Measurements from ENCODE around the gene KLHL22. TPM values are rescaled to one million over a fixed set of nuclear protein-coding genes. Genes with fewer than 3 reads are reported as not detected.
"Not testable (repeated sequence)": the region's sequence is repeated elsewhere in the genome, so short reads cannot be mapped to it uniquely, and the experiment has no call there.

KLHL22 gene
- total and polyA plus RNA-seq, 4 donors: 2.0 to 20.3 (median 8.7) TPM

DNA sequence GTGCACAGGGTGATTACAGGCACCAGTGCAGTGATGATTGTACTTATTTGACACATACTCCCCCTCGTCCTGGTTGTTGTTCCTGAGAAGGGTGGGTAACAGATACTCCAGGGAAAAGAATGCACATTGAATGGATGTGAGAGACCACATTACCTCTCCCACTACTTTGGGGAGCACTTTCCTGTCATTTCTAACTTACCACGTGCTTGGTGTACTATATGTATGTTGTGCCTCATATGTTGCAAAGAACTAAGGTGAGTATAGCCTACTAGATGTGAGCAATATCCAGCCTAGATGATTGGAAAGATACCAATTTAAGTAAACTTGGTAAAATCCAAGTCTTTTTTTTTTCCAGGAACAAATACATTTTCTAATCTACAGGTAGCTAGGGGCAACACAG lies 43.7 kb downstream of the KLHL22 start:
- Histone ChIP-seq H3K27me3 (ENCODE audit: control insufficient read depth in 4 of 4, insufficient read depth in 4 of 4, low read length in 3 of 4) (no peaks in the 10 kb centered on the region), H3K27ac (ENCODE audit: low read depth in 1 of 2, low read length in 2 of 2) (no peak overlapping the region), H3K9ac (ENCODE audit: low read depth in 1 of 2, low read length in 2 of 2) (no peak overlapping the region), H3K4me1 (ENCODE audit: control insufficient read depth in 4 of 4, insufficient read depth in 4 of 4, low read length in 3 of 4) (no peaks in the 10 kb centered on the region), H3K4me3 (ENCODE audit: low read depth in 1 of 3, low read length in 3 of 3) (no peak overlapping the region), H3K9me3 (ENCODE audit: control insufficient read depth in 4 of 4, low read length in 3 of 4) (no peaks in the 10 kb centered on the region), H3K36me3 (ENCODE audit: control insufficient read depth in 4 of 4, insufficient read depth in 3 of 4, low read depth in 1 of 4, low read length in 3 of 4) (peaks cover 0 to 2% (median 0%) of the 10 kb centered on the region in 4 donors)
- TF ChIP-seq, protein P1, sequence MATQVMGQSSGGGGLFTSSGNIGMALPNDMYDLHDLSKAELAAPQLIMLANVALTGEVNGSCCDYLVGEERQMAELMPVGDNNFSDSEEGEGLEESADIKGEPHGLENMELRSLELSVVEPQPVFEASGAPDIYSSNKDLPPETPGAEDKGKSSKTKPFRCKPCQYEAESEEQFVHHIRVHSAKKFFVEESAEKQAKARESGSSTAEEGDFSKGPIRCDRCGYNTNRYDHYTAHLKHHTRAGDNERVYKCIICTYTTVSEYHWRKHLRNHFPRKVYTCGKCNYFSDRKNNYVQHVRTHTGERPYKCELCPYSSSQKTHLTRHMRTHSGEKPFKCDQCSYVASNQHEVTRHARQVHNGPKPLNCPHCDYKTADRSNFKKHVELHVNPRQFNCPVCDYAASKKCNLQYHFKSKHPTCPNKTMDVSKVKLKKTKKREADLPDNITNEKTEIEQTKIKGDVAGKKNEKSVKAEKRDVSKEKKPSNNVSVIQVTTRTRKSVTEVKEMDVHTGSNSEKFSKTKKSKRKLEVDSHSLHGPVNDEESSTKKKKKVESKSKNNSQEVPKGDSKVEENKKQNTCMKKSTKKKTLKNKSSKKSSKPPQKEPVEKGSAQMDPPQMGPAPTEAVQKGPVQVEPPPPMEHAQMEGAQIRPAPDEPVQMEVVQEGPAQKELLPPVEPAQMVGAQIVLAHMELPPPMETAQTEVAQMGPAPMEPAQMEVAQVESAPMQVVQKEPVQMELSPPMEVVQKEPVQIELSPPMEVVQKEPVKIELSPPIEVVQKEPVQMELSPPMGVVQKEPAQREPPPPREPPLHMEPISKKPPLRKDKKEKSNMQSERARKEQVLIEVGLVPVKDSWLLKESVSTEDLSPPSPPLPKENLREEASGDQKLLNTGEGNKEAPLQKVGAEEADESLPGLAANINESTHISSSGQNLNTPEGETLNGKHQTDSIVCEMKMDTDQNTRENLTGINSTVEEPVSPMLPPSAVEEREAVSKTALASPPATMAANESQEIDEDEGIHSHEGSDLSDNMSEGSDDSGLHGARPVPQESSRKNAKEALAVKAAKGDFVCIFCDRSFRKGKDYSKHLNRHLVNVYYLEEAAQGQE (IDR thresholded peaks at IDR 0.05): no peak
- TF ChIP-seq, protein P2, sequence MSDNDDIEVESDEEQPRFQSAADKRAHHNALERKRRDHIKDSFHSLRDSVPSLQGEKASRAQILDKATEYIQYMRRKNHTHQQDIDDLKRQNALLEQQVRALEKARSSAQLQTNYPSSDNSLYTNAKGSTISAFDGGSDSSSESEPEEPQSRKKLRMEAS (IDR thresholded peaks at IDR 0.05): no peak
- TF ChIP-seq HNF4A (conservative IDR thresholded peaks at IDR 0.05) (no peak), NR2F2 (IDR thresholded peaks at IDR 0.05) (no peak)
- WGBS: 91% methylated on average over 2 of the region's 2 CpGs
- no peak for DNase-seq (ENCODE audit: low spot score)

DNA sequence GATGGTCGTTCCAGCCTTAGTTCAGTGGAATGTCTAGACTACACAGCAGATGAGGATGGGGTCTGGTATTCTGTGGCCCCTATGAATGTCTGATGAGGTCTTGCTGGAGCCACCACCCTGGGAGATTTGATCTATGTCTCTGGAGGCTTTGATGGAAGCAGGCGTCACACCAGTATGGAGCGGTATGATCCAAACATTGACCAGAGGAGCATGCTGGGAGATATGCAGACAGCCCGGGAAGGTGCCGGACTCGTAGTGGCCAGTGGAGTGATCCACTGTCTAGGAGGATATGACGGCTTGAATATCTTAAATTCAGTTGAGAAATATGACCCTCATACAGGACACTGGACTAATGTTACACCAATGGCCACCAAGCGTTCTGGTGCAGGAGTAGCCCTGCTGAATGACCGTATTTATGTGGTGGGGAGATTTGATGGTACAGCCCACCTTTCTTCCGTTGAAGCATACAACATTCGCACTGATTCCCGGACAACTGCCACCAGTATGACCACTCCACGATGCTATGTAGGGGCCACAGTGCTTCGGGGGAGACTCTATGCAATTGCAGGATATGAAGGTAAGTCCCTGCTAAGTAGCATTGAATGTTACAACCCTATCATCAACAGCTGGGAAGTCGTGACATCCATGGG lies 44.3 kb downstream of the KLHL22 start:
- not testable (repeated sequence) for H3K36me3 ChIP-seq (ENCODE audit: control insufficient read depth in 4 of 4, insufficient read depth in 3 of 4, low read depth in 1 of 4, low read length in 3 of 4); DNase-seq (ENCODE audit: low spot score); H3K27ac ChIP-seq (ENCODE audit: low read depth in 1 of 2, low read length in 2 of 2); H3K9me3 ChIP-seq (ENCODE audit: control insufficient read depth in 4 of 4, low read length in 3 of 4); H3K9ac ChIP-seq (ENCODE audit: low read depth in 1 of 2, low read length in 2 of 2); H3K4me1 ChIP-seq (ENCODE audit: control insufficient read depth in 4 of 4, insufficient read depth in 4 of 4, low read length in 3 of 4); H3K27me3 ChIP-seq (ENCODE audit: control insufficient read depth in 4 of 4, insufficient read depth in 4 of 4, low read length in 3 of 4); H3K4me3 ChIP-seq (ENCODE audit: low read depth in 1 of 3, low read length in 3 of 3)
- 97% methylated on average over 15 of the region's 15 CpGs for WGBS

GRCh38 chr22:20450551-20450906 lies 45.1 kb downstream of the KLHL22 start:
- no peak for DNase-seq (ENCODE audit: low spot score)
- Histone ChIP-seq H3K27me3 (ENCODE audit: control insufficient read depth in 4 of 4, insufficient read depth in 4 of 4, low read length in 3 of 4) (no peaks in the 10 kb centered on the region), H3K9ac (ENCODE audit: low read depth in 1 of 2, low read length in 2 of 2) (no peak overlapping the region), H3K4me1 (ENCODE audit: control insufficient read depth in 4 of 4, insufficient read depth in 4 of 4, low read length in 3 of 4) (no peaks in the 10 kb centered on the region), H3K36me3 (ENCODE audit: control insufficient read depth in 4 of 4, insufficient read depth in 3 of 4, low read depth in 1 of 4, low read length in 3 of 4) (peaks cover 0 to 8% (median 1%) of the 10 kb centered on the region in 4 donors), H3K27ac (ENCODE audit: low read depth in 1 of 2, low read length in 2 of 2) (no peak overlapping the region), H3K9me3 (ENCODE audit: control insufficient read depth in 4 of 4, low read length in 3 of 4) (no peaks in the 10 kb centered on the region), H3K4me3 (ENCODE audit: low read depth in 1 of 3, low read length in 3 of 3) (no peak overlapping the region)
- whole genome bisulfite sequencing: 98% methylated on average over 1 of the region's 1 CpG
- TF ChIP-seq, protein P2 (IDR thresholded peaks at IDR 0.05): no peak

DNA sequence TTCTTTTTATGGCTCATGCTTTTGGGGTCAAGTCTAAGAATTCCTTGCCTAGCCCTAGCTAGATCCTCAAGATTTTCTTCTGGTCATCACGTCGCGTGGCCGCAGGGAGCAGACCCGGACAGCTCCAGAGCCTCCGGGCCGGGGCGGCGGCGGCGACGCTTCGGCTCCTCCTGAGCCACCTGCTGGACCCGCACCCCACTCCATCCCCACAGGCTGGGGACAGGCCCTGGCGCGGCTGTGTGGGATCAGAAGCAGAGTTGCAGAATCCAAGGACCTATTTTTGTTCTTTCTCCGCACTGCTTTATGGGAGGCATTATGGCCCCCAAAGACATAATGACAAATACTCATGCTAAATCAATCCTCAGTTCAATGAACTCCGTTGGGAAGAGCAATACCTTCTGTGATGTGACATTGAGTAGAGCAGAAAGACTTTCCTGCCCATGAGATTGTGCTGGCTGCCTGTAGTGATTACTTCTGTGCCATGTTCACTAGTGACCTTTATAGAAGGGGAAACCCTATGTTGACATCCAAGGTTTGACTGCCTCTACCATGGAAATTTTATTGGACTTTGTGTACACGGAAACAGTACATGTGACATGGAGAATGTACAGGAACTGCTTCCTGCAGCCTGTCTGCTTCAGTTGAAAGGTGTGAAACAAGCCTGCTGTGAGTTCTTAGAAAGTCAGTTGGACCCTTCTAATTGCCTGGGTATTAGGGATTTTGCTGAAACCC lies 45.6 kb downstream of the KLHL22 start:
- DNase-seq (ENCODE audit: low spot score): no peak
- no peaks in the 10 kb centered on the region for H3K9me3 ChIP-seq (ENCODE audit: control insufficient read depth in 4 of 4, low read length in 3 of 4)
- no peak overlapping the region for H3K27ac ChIP-seq (ENCODE audit: low read depth in 1 of 2, low read length in 2 of 2)
- H3K9ac ChIP-seq (ENCODE audit: low read depth in 1 of 2, low read length in 2 of 2): no peak overlapping the region
- 95% methylated on average over 19 of the region's 19 CpGs for WGBS
- TF ChIP-seq EGR1 (IDR thresholded peaks at IDR 0.05; ENCODE audit: low read depth in 2 of 2): no peak
- TF ChIP-seq, protein P1 (IDR thresholded peaks at IDR 0.05): no peak
- no peak for TF ChIP-seq CTCF (IDR thresholded peaks at IDR 0.05; ENCODE audit: low read depth, low read length, missing input control)
- H3K4me3 ChIP-seq (ENCODE audit: low read depth in 1 of 3, low read length in 3 of 3): no peak overlapping the region
- H3K27me3 ChIP-seq (ENCODE audit: control insufficient read depth in 4 of 4, insufficient read depth in 4 of 4, low read length in 3 of 4): no peaks in the 10 kb centered on the region
- H3K36me3 ChIP-seq (ENCODE audit: control insufficient read depth in 4 of 4, insufficient read depth in 3 of 4, low read depth in 1 of 4, low read length in 3 of 4): peaks cover 0 to 11% (median 2%) of the 10 kb centered on the region in 4 donors
- H3K4me1 ChIP-seq (ENCODE audit: control insufficient read depth in 4 of 4, insufficient read depth in 4 of 4, low read length in 3 of 4): no peaks in the 10 kb centered on the region

Data from liver (tissue), 9 donors.